Measurements from ENCODE around the gene PPP6R1.

Gene PPP6R1

GRCh38 chr19:55216461-55217198 is 42.2 kb downstream of the PPP6R1 start:
- Histone ChIP-seq H3K36me3 (replicated peaks in 1 of 2; ENCODE audit: control insufficient read depth in 2 of 2, insufficient read depth in 2 of 2, low read length in 2 of 2) (no peaks in the 10 kb centered on the region), H3K9ac (ENCODE audit: low read depth, low read length, poor library complexity) (no peak overlapping the region), H3K4me1 (ENCODE audit: control insufficient read depth in 2 of 2, insufficient read depth in 1 of 2, low read depth in 1 of 2, low read length in 2 of 2) (peaks cover 3 to 4% of the 10 kb centered on the region in 2 donors), H2BK5ac (ENCODE audit: low read length) (no peak overlapping the region), H3K14ac (ENCODE audit: low read length) (no peak overlapping the region), H2BK120ac (ENCODE audit: low read depth, low read length) (no peak overlapping the region), H3K27me3 (ENCODE audit: control insufficient read depth in 3 of 3, insufficient read depth in 3 of 3, low read depth in 1 of 3, low read length in 3 of 3) (no peaks in the 10 kb centered on the region), H3K4me3 (ENCODE audit: low read length in 2 of 2) (peak overlapping the region; percentile 60 to 74), H2BK15ac (ENCODE audit: low read length) (no peak overlapping the region), H3K79me1 (ENCODE audit: low read depth, low read length) (no peaks in the 10 kb centered on the region), H2BK12ac (ENCODE audit: low read length) (no peak overlapping the region), H3K23ac (ENCODE audit: low read depth, low read length, poor library complexity) (no peak overlapping the region), H3K4ac (ENCODE audit: low read length) (no peak overlapping the region), H2AFZ (ENCODE audit: low read length) (peak overlapping the region; percentile 78), H3K18ac (ENCODE audit: low read length) (no peak overlapping the region), H4K91ac (ENCODE audit: low read depth, low read length, poor library complexity) (no peak overlapping the region), H2AK5ac (ENCODE audit: low read depth, low read length) (no peak overlapping the region), H3K4me2 (ENCODE audit: insufficient read depth, low read length, poor library complexity, severe bottlenecking) (peak overlapping the region; percentile 56), H3K9me3 (replicated peaks in 1 of 2; ENCODE audit: control insufficient read depth in 2 of 2, insufficient read depth in 1 of 2, low read depth in 1 of 2, low read length in 2 of 2) (peaks cover 12 to 13% of the 10 kb centered on the region in 2 donors), H4K8ac (ENCODE audit: low read depth, low read length) (no peak overlapping the region), H3K27ac (replicated peaks; ENCODE audit: low read length) (no peak overlapping the region)
- WGBS, 2 donors (ENCODE audit: extremely low coverage in 2 of 2, insufficient read length in 2 of 2, insufficient replicate concordance in 1 of 2) = no CpG with 5 or more reads among the region's 36 CpGs
- peak; percentile 81 for DNase-seq (ENCODE audit: low spot score)

GRCh38 chr19:55213547-55213946 is 45.3 kb downstream of the PPP6R1 start:
- H3K18ac ChIP-seq (ENCODE audit: low read length) = no peak overlapping the region
- no peaks in the 10 kb centered on the region for H3K79me1 ChIP-seq (ENCODE audit: low read depth, low read length)
- no peak overlapping the region for H2BK12ac ChIP-seq (ENCODE audit: low read length)
- no peak overlapping the region for H4K91ac ChIP-seq (ENCODE audit: low read depth, low read length, poor library complexity)
- peaks cover 3 to 16% of the 10 kb centered on the region in 2 donors for H3K4me1 ChIP-seq (ENCODE audit: control insufficient read depth in 2 of 2, insufficient read depth in 1 of 2, low read depth in 1 of 2, low read length in 2 of 2)
- no peak overlapping the region for H2BK120ac ChIP-seq (ENCODE audit: low read depth, low read length)
- no peak overlapping the region for H2AFZ ChIP-seq (ENCODE audit: low read length)
- no peak overlapping the region for H3K23ac ChIP-seq (ENCODE audit: low read depth, low read length, poor library complexity)
- H3K9ac ChIP-seq (ENCODE audit: low read depth, low read length, poor library complexity) = no peak overlapping the region
- no peaks in the 10 kb centered on the region for H3K27me3 ChIP-seq (ENCODE audit: control insufficient read depth in 3 of 3, insufficient read depth in 3 of 3, low read depth in 1 of 3, low read length in 3 of 3)
- DNase-seq (ENCODE audit: low spot score) = no peak
- no peak overlapping the region for H2BK15ac ChIP-seq (ENCODE audit: low read length)
- no peak overlapping the region for H3K4me2 ChIP-seq (ENCODE audit: insufficient read depth, low read length, poor library complexity, severe bottlenecking)
- no peak overlapping the region for H3K27ac ChIP-seq (replicated peaks; ENCODE audit: low read length)
- no peak overlapping the region for H4K8ac ChIP-seq (ENCODE audit: low read depth, low read length)
- H3K4ac ChIP-seq (ENCODE audit: low read length) = no peak overlapping the region
- H2AK5ac ChIP-seq (ENCODE audit: low read depth, low read length) = no peak overlapping the region
- WGBS, 2 donors (ENCODE audit: extremely low coverage in 2 of 2, insufficient read length in 2 of 2, insufficient replicate concordance in 1 of 2) = no CpG with 5 or more reads among the region's 7 CpGs
- no peaks in the 10 kb centered on the region for H3K36me3 ChIP-seq (replicated peaks in 1 of 2; ENCODE audit: control insufficient read depth in 2 of 2, insufficient read depth in 2 of 2, low read length in 2 of 2)
- H3K14ac ChIP-seq (ENCODE audit: low read length) = no peak overlapping the region
- no peak overlapping the region for H3K4me3 ChIP-seq (ENCODE audit: low read length in 2 of 2)
- H2BK5ac ChIP-seq (ENCODE audit: low read length) = no peak overlapping the region
- peaks cover 5 to 8% of the 10 kb centered on the region in 2 donors for H3K9me3 ChIP-seq (replicated peaks in 1 of 2; ENCODE audit: control insufficient read depth in 2 of 2, insufficient read depth in 1 of 2, low read depth in 1 of 2, low read length in 2 of 2)

- no peak overlapping the region for H3K23ac ChIP-seq (ENCODE audit: low read depth, low read length, poor library complexity)
- H3K4ac ChIP-seq (ENCODE audit: low read length) = no peak overlapping the region
- no CpG with 5 or more reads among the region's 3 CpGs for WGBS, 2 donors (ENCODE audit: extremely low coverage in 2 of 2, insufficient read length in 2 of 2, insufficient replicate concordance in 1 of 2)
- H2AFZ ChIP-seq (ENCODE audit: low read length) = no peak overlapping the region
- no peak overlapping the region for H2BK12ac ChIP-seq (ENCODE audit: low read length)
- H3K18ac ChIP-seq (ENCODE audit: low read length) = no peak overlapping the region
- H3K27me3 ChIP-seq (ENCODE audit: control insufficient read depth in 3 of 3, insufficient read depth in 3 of 3, low read depth in 1 of 3, low read length in 3 of 3) = no peaks in the 10 kb centered on the region
- no peak overlapping the region for H2BK120ac ChIP-seq (ENCODE audit: low read depth, low read length)
- H2BK15ac ChIP-seq (ENCODE audit: low read length) = no peak overlapping the region
- H3K36me3 ChIP-seq (replicated peaks in 1 of 2; ENCODE audit: control insufficient read depth in 2 of 2, insufficient read depth in 2 of 2, low read length in 2 of 2) = no peaks in the 10 kb centered on the region
- no peak overlapping the region for H3K9ac ChIP-seq (ENCODE audit: low read depth, low read length, poor library complexity)
- H3K79me1 ChIP-seq (ENCODE audit: low read depth, low read length) = no peaks in the 10 kb centered on the region
- no peak overlapping the region for H3K27ac ChIP-seq (replicated peaks; ENCODE audit: low read length)
- H2BK5ac ChIP-seq (ENCODE audit: low read length) = no peak overlapping the region
- H3K4me1 ChIP-seq (ENCODE audit: control insufficient read depth in 2 of 2, insufficient read depth in 1 of 2, low read depth in 1 of 2, low read length in 2 of 2) = peaks cover 3 to 16% of the 10 kb centered on the region in 2 donors
- no peak overlapping the region for H3K14ac ChIP-seq (ENCODE audit: low read length)
- H3K4me3 ChIP-seq (ENCODE audit: low read length in 2 of 2) = peak overlapping the region in 1 of 2 donors; percentile 13
- H4K8ac ChIP-seq (ENCODE audit: low read depth, low read length) = no peak overlapping the region
- peaks cover 5 to 8% of the 10 kb centered on the region in 2 donors for H3K9me3 ChIP-seq (replicated peaks in 1 of 2; ENCODE audit: control insufficient read depth in 2 of 2, insufficient read depth in 1 of 2, low read depth in 1 of 2, low read length in 2 of 2)
- no peak overlapping the region for H3K4me2 ChIP-seq (ENCODE audit: insufficient read depth, low read length, poor library complexity, severe bottlenecking)
- no peak for DNase-seq (ENCODE audit: low spot score)
- H4K91ac ChIP-seq (ENCODE audit: low read depth, low read length, poor library complexity) = no peak overlapping the region
- H2AK5ac ChIP-seq (ENCODE audit: low read depth, low read length) = no peak overlapping the region
Measured at GRCh38 chr19:55212447-55212846, 46.4 kb downstream of the PPP6R1 start.

- Histone ChIP-seq H3K18ac (ENCODE audit: low read length) (peak overlapping the region; percentile 90), H2BK120ac (ENCODE audit: low read depth, low read length) (no peak overlapping the region), H3K27me3 (ENCODE audit: control insufficient read depth in 3 of 3, insufficient read depth in 3 of 3, low read depth in 1 of 3, low read length in 3 of 3) (no peaks in the 10 kb centered on the region), H3K36me3 (replicated peaks in 1 of 2; ENCODE audit: control insufficient read depth in 2 of 2, insufficient read depth in 2 of 2, low read length in 2 of 2) (no peaks in the 10 kb centered on the region), H2AFZ (ENCODE audit: low read length) (peak overlapping the region; percentile 59), H2BK5ac (ENCODE audit: low read length) (no peak overlapping the region), H2AK5ac (ENCODE audit: low read depth, low read length) (peak overlapping the region; percentile 88), H4K8ac (ENCODE audit: low read depth, low read length) (no peak overlapping the region), H3K23ac (ENCODE audit: low read depth, low read length, poor library complexity) (no peak overlapping the region), H3K4me1 (ENCODE audit: control insufficient read depth in 2 of 2, insufficient read depth in 1 of 2, low read depth in 1 of 2, low read length in 2 of 2) (peaks cover 7 to 20% of the 10 kb centered on the region in 2 donors), H3K9me3 (replicated peaks in 1 of 2; ENCODE audit: control insufficient read depth in 2 of 2, insufficient read depth in 1 of 2, low read depth in 1 of 2, low read length in 2 of 2) (peaks cover 5 to 8% of the 10 kb centered on the region in 2 donors), H2BK15ac (ENCODE audit: low read length) (peak overlapping the region; percentile 58), H2BK12ac (ENCODE audit: low read length) (peak overlapping the region; percentile 75), H3K27ac (replicated peaks; ENCODE audit: low read length) (no peak overlapping the region), H3K4me3 (ENCODE audit: low read length in 2 of 2) (no peak overlapping the region), H3K79me1 (ENCODE audit: low read depth, low read length) (no peaks in the 10 kb centered on the region), H4K91ac (ENCODE audit: low read depth, low read length, poor library complexity) (no peak overlapping the region), H3K4me2 (ENCODE audit: insufficient read depth, low read length, poor library complexity, severe bottlenecking) (no peak overlapping the region), H3K14ac (ENCODE audit: low read length) (no peak overlapping the region), H3K9ac (ENCODE audit: low read depth, low read length, poor library complexity) (peak overlapping the region; percentile 60), H3K4ac (ENCODE audit: low read length) (no peak overlapping the region)
- no CpG with 5 or more reads among the region's 17 CpGs for whole genome bisulfite sequencing, 2 donors (ENCODE audit: extremely low coverage in 2 of 2, insufficient read length in 2 of 2, insufficient replicate concordance in 1 of 2)
- DNase-seq (ENCODE audit: low spot score) = no peak
Measured at GRCh38 chr19:55209693-55210472, 48.9 kb downstream of the PPP6R1 start.
